HG02870 (cell line): ENCODE measurements around the gene SMAD3.

Source experiments
- ATAC-seq: cut with Tn5 transposase; IDR thresholded peaks from one replicate; pipeline ENCODE4 v1.9.1; 2021; ENCODE audit warnings: mild to moderate bottlenecking, moderate library complexity; ENCODE audit not compliant: unreplicated experiment

Gene SMAD3

DNA sequence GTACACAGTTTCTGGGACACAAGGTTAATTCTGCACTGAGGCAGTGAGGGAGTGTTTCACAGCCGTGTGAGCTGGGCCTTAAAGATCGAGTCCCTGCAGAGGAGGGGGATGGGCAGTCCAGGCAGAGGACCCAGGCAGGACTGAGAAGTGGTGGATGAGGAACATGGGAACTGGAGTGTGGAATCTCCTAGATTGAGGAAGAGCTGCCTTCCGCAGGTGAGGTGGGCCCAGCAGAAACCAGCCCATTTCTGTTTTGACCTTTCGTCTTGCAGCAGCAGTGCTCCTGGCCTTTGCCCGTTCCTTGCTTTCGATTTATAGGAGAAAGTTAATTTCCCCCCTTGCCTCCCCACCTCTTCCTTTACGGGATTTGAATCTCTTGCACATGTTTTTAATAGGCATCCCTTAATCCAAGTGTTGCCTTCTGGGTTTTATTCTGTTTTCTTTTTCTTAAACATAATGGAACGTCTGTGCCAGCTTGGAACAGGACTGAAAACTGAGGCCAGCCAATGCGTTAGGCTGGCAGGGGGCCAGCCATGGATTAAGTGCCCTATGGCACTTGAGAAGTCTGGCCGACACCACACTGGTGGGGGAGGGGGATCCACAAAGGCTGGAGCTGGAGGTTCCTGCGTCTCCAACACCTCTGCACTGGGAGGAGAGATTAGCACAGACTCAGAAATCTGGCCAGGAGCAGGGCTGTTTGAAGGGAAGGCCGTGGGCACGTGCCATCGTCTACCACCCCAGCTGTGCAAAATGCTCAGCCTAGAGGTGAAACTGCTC lies 111.0 kb downstream of the SMAD3 start:
- no peak for ATAC-seq

DNA sequence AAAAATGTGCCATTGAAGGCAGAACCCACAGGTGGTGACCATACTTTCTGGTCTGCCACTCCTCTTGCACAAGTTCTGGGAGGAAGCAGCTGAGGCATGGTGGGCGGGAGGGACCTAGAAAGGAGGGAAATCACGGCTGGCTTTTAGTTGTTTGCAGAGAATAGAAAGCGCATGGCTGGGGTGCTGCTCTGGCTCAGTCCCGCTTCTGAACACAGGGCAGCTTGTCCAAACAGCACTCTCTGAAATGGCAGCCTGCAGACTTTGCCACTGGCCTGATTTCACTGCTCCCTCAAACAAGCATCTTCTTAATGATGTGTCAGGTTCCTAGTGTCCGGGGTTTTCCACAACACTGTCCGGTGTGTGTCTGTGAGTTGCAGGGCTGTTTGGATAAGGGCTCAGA lies 112.3 kb downstream of the SMAD3 start:
- ATAC-seq = no peak

GRCh38 chr15:67178569-67179210 lies 113.3 kb downstream of the SMAD3 start:
- no peak for ATAC-seq

GRCh38 chr15:67179411-67179995 lies 114.1 kb downstream of the SMAD3 start:
- ATAC-seq = no peak

GRCh38 chr15:67180035-67180434 lies 114.6 kb downstream of the SMAD3 start:
- no peak for ATAC-seq

DNA sequence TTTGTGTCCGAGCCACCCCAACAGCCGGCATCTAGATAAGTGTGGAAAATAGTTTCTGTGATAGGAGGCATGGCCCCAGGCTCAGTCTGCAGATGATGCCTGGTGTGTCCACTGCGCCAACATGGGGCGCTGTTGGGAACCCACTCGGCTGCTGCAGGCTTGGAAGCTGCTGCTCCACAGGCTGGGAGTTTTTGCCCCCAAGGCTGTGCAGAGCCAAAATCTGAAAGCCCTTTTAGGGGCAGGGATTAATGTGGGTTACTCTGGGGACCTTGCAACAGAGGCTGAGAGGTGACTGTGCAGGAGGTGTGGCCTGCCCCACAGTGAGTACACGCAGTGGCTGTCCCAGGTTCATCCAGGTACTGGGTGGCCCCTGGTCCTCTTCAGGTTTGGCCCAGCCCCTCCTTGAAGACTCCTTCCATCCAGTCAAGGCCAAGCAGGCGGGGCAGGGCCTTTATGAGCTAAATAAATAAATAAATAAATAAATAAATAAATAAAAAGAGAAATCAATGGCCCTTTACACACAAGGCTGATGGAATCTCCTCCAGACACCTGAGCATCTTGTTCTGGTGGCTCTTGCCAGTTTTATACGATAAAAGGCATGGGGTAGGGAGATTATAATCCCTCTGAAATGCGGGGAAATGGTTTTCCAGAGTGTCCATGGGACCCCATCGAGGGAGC lies 115.3 kb downstream of the SMAD3 start:
- no peak for ATAC-seq

GRCh38 chr15:67181221-67181639 lies 115.8 kb downstream of the SMAD3 start:
- no peak for ATAC-seq

GRCh38 chr15:67183443-67184169 lies 118.2 kb downstream of the SMAD3 start:
- ATAC-seq = no peak

GRCh38 chr15:67184208-67184925 lies 119.0 kb downstream of the SMAD3 start:
- no peak for ATAC-seq

DNA sequence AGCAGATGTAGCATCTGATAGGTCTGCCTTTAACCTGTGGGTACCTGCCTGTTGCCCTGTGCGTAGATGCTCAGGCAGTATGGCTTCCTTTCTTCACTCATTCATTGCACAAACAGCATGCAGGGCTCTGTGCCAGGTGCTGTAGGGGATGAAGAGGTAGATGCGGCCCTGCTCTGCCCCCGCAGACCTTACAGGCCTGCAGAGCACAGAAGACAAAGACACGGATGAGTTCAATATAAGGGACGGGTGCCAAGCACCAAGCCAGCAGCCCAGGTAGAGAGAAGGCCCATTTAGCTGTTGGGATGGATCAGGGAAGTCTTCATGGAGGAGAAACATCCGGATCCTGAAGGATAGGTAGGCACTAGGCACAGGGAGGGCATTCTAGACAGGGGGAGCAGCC lies 119.6 kb downstream of the SMAD3 start:
- ATAC-seq = no peak

GRCh38 chr15:67185621-67186225 lies 120.3 kb downstream of the SMAD3 start:
- ATAC-seq = no peak

DNA sequence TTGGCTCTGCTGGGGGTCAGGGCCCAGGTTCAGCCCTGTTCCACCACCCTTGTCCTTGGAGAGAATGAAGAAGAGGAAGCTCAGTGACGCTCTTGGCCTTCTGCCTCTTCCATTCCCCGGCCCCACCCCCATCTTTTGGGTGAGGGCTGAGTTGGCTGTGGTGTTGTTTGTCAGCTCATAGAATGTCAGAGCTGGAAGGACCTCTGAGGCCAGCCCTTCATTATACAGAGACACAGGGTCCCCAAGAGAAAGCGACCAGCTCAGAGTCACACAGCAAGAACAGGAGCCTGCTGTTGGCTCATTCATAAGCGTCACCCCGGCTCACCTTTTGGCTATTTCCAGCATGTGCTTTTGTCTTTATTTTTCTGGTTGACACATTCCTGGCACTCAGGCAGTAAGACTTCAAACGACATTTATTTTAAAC lies 120.8 kb downstream of the SMAD3 start:
- no peak for ATAC-seq

DNA sequence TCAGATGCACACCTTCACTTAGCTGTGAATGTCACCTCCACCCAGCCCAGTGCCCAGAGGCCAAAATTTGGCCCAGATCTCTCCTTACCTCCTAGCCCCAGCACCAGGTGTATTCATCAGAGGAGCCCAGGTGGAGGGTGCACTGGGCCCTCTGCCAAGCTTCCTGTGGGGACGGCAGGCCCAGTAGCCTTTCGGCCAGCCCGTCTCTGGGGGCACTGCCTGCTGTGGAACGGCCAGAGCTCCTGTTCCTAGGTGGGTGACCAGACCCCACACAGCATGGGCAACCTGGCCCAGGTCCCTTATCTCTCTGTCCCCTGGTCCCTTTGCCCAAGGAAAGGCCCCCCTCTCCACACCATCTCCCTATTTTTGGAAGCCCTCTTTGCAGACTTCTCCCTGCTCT lies 121.3 kb downstream of the SMAD3 start:
- no peak for ATAC-seq

DNA sequence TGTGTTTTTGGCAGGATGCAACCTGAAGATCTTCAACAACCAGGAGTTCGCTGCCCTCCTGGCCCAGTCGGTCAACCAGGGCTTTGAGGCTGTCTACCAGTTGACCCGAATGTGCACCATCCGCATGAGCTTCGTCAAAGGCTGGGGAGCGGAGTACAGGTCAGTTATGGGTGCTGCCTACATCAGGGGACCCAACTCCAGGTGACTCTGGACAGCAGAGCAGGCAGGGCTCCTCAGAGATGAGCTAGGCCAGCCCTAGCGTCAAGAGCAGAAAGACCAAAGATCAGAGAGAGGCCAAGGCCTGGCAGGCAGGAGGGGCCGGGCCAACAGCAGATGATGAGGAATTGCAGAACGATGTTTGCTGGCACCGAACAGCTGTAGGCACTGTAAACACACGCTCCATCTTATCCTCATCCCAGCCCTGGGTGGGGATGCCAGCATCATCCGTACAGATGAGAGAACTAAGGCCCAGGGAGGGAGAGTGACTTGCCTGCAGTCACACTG lies 122.0 kb downstream of the SMAD3 start:
- ATAC-seq = no peak

- ATAC-seq = no peak
These were observed 123.3 kb downstream of the SMAD3 start for GRCh38 chr15:67188551-67189218.

DNA sequence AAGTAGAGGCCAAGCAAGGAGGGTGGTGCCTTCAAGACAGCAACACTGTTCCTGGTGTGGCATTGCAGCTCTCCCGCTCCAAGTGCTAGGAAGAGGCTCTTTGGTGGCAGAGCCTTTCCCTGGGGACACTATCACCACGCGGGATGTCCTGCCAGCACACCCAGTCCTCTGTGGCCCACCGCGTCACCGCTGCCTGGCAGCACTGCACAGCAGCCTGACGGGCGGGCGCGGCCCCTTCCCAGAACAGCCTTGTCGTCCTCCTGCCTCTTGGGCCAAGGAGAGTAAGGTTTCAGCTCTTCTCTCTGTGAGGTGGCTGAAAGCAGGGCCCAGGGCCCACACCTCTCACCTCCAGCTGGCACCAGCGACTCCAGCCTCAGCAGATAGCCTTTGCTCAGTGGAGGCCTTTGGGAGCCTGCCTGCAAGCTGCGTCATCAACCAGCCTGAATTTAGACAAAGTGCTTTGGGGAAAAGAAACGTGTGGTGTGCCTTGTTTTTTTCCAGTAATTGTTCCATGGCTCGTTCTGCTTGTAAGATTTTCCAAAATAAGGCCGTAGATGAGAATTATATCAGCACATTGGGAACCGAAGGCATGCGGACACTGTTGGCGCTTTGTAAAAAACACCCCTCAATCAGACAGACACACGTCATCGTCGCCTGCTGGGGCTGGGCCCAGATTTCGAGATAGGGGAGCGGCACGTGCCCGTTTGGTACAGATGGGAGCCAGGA lies 124.1 kb downstream of the SMAD3 start:
- ATAC-seq = no peak

DNA sequence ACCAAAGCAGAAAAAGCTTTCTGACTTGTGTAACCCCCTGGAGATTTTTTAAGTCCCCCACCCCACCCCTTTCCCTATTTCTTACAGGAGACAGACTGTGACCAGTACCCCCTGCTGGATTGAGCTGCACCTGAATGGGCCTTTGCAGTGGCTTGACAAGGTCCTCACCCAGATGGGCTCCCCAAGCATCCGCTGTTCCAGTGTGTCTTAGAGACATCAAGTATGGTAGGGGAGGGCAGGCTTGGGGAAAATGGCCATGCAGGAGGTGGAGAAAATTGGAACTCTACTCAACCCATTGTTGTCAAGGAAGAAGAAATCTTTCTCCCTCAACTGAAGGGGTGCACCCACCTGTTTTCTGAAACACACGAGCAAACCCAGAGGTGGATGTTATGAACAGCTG lies 124.9 kb downstream of the SMAD3 start:
- no peak for ATAC-seq

- no peak for ATAC-seq
These were observed 125.4 kb downstream of the SMAD3 start for GRCh38 chr15:67190813-67191212.
